Measurements from ENCODE around the gene ARL5A.

Gene ARL5A

DNA sequence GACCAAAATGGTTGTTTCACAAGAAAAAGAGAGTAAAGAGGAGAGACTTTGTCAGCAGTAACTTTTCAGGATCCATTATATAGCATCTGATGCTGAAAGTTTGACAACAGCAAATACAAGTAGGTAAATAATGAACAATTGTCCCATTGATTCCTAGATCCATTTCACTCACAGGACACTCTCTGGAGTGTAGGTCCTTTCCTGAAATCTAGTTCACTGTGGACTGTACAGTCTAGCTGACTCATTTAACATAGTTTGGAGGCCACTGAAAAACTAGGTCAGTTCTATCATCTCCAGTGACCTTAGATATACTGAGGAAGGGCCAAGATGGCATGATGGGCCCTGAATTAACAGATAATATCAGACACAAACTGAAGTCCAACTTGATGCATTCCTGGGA lies 74.7 kb downstream of the ARL5A start:
- CTCF ChIA-PET = no interaction called here
- TF ChIP-seq, protein P1, sequence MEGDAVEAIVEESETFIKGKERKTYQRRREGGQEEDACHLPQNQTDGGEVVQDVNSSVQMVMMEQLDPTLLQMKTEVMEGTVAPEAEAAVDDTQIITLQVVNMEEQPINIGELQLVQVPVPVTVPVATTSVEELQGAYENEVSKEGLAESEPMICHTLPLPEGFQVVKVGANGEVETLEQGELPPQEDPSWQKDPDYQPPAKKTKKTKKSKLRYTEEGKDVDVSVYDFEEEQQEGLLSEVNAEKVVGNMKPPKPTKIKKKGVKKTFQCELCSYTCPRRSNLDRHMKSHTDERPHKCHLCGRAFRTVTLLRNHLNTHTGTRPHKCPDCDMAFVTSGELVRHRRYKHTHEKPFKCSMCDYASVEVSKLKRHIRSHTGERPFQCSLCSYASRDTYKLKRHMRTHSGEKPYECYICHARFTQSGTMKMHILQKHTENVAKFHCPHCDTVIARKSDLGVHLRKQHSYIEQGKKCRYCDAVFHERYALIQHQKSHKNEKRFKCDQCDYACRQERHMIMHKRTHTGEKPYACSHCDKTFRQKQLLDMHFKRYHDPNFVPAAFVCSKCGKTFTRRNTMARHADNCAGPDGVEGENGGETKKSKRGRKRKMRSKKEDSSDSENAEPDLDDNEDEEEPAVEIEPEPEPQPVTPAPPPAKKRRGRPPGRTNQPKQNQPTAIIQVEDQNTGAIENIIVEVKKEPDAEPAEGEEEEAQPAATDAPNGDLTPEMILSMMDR (conservative IDR thresholded peaks at IDR 0.05; ENCODE audit: low read depth) = no peak
- no peak for DNase-seq (ENCODE audit: low spot score)
- H3K27ac ChIP-seq = no peak overlapping the region
- POLR2A ChIA-PET (ENCODE audit: low non-redundant PET) = no interaction called here

Data from RWPE1 (cell line).